Osteoblast (primary cell): ENCODE results near the gene RPS5. TPM values are rescaled to one million over a fixed set of nuclear protein-coding genes. Genes with fewer than 3 reads are reported as not detected.

Source experiments
- DNase-seq: peaks from one replicate; pipeline ENCODE4 v3.0.0; 2011; ENCODE audit warnings: low spot score, mixed read lengths; ENCODE audit not compliant: insufficient read length; ENCODE audit errors: missing footprints
- H2AFZ ChIP-seq: 2 replicates; pipeline ENCODE4 v1.6.0; 2011; ENCODE audit warnings: mild to moderate bottlenecking, low read length
- H3K27ac ChIP-seq: 2 replicates; pipeline ENCODE4 v1.5.1; 2011; ENCODE audit warnings: mild to moderate bottlenecking, low read depth, low read length, moderate library complexity
- H3K27me3 ChIP-seq: 2 replicates; pipeline ENCODE4 v1.6.0; 2012; ENCODE audit warnings: mild to moderate bottlenecking, control low read depth, inconsistent platforms, low read length, moderate library complexity; ENCODE audit not compliant: insufficient read depth
- H3K36me3 ChIP-seq: 2 replicates; pipeline ENCODE4 v1.5.1; 2011; ENCODE audit warnings: mild to moderate bottlenecking, low read length, control low read depth, moderate library complexity; ENCODE audit not compliant: insufficient read depth
- H3K4me1 ChIP-seq: 2 replicates; pipeline ENCODE4 v1.5.1; 2011; ENCODE audit warnings: mild to moderate bottlenecking, low read length, control low read depth, moderate library complexity; ENCODE audit not compliant: insufficient read depth
- H3K4me2 ChIP-seq: 2 replicates; pipeline ENCODE4 v1.6.0; 2011; ENCODE audit warnings: mild to moderate bottlenecking, low read length; ENCODE audit not compliant: insufficient read depth
- H3K4me3 ChIP-seq: fragments of 200-600 bp; sonication (generic); 3 replicates; pipeline ENCODE4 v1.5.1; 2012; ENCODE audit warnings: mild to moderate bottlenecking, low read length, inconsistent platforms; ENCODE audit not compliant: insufficient read depth
- H3K79me2 ChIP-seq: 2 replicates; pipeline ENCODE4 v1.6.0; 2012; ENCODE audit warnings: mild to moderate bottlenecking, low read length, control low read depth, inconsistent platforms; ENCODE audit not compliant: insufficient read depth
- H3K9me3 ChIP-seq: 2 replicates; pipeline ENCODE4 v1.5.1; 2011; ENCODE audit warnings: low read depth, low read length, control low read depth
- H4K20me1 ChIP-seq: 2 replicates; pipeline ENCODE4 v1.6.0; 2012; ENCODE audit warnings: mild to moderate bottlenecking, low read length, control low read depth; ENCODE audit not compliant: insufficient read depth
- CTCF ChIP-seq: IDR thresholded peaks from 2 replicates; pipeline ENCODE4 v1.5.1; 2011; ENCODE audit warnings: mild to moderate bottlenecking, low read depth, low read length, moderate library complexity; ENCODE audit errors: extremely low read depth
- total RNA-seq: library from RNA; depleted of rRNA; stranded (reverse); fragments of >200 nt; gene quantifications from 2 replicates; pipeline ENCODE4 v1.2.3, GENCODE V29; 2012

Gene RPS5
- total RNA-seq, 1 donor = 1,166 TPM

- Histone ChIP-seq H3K79me2 (peaks cover 38% of the 10 kb centered on the region), H2AFZ (peak overlapping the region; percentile 60), H3K9me3 (no peaks in the 10 kb centered on the region), H3K4me1 (peaks cover 23% of the 10 kb centered on the region), H3K36me3 (no peaks in the 10 kb centered on the region), H3K27ac (peak overlapping the region; percentile 92), H3K4me3 (peak overlapping the region; percentile 96), H3K4me2 (peak overlapping the region; percentile 85), H4K20me1 (no peaks in the 10 kb centered on the region), H3K27me3 (no peaks in the 10 kb centered on the region)
- no peak for TF ChIP-seq CTCF
- peak; percentile 32 for DNase-seq
These were observed 5.4 kb upstream of the RPS5 start for GRCh38 chr19:58381460-58382212.

GRCh38 chr19:58382997-58383603 lies 4.0 kb upstream of the RPS5 start:
- peaks cover 8% of the 10 kb centered on the region for H4K20me1 ChIP-seq
- H2AFZ ChIP-seq = no peak overlapping the region
- H3K4me1 ChIP-seq = peaks cover 30% of the 10 kb centered on the region
- TF ChIP-seq CTCF = no peak
- no peak overlapping the region for H3K4me3 ChIP-seq
- H3K36me3 ChIP-seq = peaks cover 2% of the 10 kb centered on the region
- no peaks in the 10 kb centered on the region for H3K9me3 ChIP-seq
- no peak overlapping the region for H3K27ac ChIP-seq
- no peaks in the 10 kb centered on the region for H3K27me3 ChIP-seq
- peak; percentile 10 for DNase-seq
- H3K4me2 ChIP-seq = no peak overlapping the region
- H3K79me2 ChIP-seq = peaks cover 49% of the 10 kb centered on the region

GRCh38 chr19:58385313-58385890 lies 1.7 kb upstream of the RPS5 start:
- H3K27me3 ChIP-seq = no peaks in the 10 kb centered on the region
- peaks cover 27% of the 10 kb centered on the region for H3K4me1 ChIP-seq
- peak overlapping the region; percentile 85 for H2AFZ ChIP-seq
- peak overlapping the region; percentile 95 for H3K27ac ChIP-seq
- TF ChIP-seq CTCF = no peak
- peaks cover 19% of the 10 kb centered on the region for H4K20me1 ChIP-seq
- peaks cover 59% of the 10 kb centered on the region for H3K79me2 ChIP-seq
- peak; percentile 25 for DNase-seq
- H3K4me3 ChIP-seq = peak overlapping the region; percentile 99
- H3K4me2 ChIP-seq = peak overlapping the region; percentile 100
- H3K9me3 ChIP-seq = no peaks in the 10 kb centered on the region
- H3K36me3 ChIP-seq = peaks cover 18% of the 10 kb centered on the region
